COLO668 (cell line): ENCODE results near the gene ARHGAP26.
"Not testable (repeated sequence)": the region's sequence is repeated elsewhere in the genome, so short reads cannot be mapped to it uniquely, and the experiment has no call there.

Experiments used
- DNase-seq: peaks from one replicate; lab custom pipeline; 2025; ENCODE audit not compliant: unreplicated experiment; lab: John Stamatoyannopoulos, UW

The ARHGAP26 gene

DNA sequence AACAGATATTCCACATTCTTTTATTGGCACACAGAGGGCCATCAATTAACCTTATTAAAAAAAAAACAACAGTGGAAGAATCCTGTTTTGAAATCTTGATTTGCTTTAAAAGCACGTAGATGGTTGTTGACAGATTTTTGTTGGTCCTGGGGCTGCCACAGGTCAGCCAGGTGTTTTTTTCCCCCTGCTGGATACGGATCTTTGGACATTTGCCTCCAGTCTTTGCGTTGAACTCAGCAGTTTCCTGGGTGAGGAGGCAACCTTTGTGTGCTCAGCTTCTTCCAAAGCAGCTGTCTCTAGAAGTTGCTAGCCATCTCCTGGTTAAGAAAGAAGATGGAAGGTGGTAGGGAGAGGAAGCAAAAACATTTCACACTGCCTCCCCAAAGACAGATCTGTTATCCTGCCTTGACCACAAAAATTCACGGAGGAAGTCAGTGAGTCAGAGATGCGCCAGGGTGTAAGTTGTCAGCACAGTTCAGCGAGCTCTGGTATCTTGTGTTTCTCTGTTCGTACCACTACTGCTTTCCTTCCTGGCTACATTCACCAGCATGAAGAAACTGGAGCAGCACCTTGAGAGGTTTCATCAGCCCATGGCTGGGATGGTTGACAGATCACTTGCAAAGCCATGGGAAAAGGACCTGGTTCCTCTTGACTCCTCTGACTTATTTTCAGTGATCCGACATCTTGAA is 207.3 kb downstream of the ARHGAP26 start:
- DNase-seq = no peak

DNA sequence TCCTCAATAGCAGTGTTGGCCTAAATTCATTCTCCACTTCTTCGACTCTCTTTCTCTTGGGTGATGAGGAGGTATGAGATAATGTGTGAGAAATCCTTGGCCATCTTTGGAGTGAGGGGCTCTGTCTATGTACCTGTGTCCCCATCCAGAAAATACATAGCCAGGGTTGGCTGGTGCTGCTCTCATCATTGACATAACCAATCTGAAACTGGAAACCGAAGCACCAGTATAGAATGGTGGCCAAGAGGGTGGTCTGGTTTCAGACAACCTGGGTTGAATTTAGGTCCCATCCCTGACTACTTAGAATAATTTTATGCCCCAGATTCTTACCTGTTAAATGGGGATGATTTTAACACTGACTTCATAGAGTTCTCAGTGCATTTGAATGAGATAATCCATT is 208.1 kb downstream of the ARHGAP26 start:
- no peak for DNase-seq

DNA sequence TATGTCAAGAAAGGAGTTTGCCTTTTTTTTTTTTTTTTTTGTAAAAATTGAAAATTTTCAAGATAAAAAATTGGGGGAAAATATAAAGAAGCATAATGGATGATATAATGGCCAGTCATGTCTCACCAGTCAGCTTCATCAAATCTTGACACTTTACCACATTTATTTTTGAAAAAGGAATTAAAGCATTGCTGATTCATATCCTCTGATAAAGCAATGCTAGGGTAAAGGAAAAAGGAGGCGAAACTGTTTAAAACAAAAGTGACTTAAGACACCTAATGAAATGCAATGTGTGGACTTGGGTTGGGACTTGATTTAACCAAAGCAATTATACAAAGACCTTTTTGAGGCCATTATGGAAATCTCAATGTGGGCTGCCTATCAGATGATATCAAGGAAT is 208.5 kb downstream of the ARHGAP26 start:
- DNase-seq = no peak

DNA sequence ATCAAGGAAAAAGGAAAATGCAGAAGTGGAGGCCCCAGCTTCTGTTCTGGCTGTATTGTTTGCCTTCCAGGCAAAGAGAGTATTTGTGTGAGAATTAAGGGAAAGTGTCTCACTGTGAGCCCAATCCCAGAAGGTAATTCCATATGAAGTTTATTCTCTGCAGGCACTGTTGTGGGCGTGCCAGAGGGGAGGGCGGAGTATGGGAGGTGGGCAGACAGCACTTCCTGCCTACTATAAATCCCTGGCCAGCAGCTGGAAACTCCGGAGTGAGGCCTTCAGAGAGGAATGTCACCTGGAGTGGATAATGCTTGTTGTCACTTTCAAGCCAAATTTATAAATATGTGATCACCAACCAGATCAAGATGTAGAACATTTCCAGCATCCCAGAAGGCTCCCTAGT is 209.5 kb downstream of the ARHGAP26 start:
- DNase-seq = peak; percentile 4

DNA sequence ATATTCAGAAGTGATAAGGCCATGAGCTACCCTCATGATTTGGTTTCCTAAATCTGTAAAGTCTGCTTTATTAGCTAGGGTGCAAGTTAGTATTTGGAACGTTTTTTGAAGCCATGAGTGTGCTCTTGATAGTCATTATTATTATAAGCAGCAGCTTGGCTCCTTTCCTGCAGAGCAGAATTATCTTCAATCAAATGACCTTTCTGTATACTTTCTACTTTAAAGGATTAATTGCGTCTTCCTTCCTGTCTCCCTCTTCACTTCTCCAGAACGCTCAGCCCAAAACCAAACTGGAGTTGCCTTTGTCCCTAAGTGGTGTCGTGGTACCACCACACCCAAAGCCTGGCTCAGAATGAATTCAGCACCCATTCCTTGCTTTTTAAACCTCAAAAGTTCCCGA is 211.3 kb downstream of the ARHGAP26 start:
- no peak for DNase-seq

DNA sequence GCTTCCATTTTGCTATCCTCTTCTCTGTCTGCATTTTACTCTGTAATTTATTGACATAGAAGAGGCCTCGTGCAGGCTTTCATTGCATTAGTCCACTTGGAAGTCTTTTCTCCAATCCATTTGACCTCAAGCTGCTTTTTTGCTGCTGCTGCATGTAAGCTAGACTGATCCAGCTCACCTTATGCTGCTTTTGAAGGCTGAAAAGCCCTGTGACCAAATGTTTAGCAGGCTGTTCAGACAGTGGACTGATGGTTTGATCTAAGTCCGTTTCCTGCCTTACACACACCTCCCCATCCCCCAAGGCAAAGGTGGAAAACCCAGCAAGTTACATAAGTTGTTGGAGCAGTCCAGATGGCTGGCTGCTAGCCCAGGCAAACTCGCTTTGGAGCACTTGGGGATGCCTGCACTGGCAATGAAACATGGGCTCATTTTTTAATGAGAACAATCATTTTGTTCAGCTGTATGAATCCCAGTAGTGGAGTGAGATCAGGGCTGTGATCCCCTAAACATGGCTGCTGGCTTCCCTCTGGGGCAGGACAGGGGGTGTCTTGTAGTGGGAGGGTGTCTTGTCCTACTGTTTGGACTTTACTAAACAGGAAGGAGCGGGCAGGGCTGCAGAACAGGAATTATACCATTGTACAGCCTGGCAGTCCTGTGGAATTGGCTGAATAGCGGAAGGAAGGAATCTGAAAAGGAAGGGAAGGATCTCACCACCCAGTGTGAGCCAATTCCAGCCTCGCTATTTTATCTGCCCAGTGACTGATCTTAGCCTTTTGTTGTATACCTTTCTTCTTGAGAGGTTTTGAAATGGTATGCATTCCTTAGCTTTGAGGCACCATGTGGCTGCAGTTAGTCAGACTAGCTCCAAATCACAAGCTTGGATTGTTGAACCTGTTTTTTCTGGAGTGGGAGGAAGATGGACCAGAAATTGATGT is 212.0 kb downstream of the ARHGAP26 start:
- DNase-seq = no peak

DNA sequence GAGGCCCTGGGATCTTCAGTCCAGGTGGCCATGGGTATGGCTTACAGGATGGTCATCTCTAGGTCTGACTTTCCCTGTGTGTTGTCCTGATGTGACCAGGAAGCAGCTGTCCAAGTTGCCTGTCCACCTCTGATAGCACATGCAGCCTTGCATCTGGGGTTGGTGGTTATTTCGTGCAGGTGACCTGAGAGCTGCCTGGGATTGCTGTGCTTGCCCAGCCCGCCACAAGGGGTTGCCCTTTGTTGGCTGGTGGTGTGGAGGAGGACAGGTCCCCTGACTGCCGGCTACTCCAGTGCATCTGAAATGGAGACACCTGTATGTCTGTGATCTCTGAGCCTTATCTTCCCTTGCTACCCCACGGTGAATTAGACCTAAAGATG is 212.6 kb downstream of the ARHGAP26 start:
- no peak for DNase-seq

DNA sequence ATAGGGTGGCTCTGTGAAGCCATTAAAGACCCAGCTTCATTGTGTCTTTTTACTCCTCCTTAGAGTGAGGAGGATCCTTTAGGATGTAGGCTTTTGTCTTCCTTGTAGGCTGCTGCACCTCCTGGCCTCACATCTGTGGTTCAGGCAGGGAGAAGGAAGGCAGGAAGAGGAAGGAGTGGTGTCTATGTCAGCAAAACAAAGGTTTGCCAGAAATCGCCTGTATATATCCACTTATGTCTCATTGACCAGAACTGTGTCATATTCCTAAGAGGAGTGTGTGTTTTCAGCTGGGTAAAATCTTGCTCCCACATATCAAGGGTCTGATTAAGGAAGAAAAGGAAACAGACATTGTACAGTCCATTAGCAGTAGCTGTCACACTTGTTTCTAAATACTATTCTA is 213.8 kb downstream of the ARHGAP26 start:
- no peak for DNase-seq

DNA sequence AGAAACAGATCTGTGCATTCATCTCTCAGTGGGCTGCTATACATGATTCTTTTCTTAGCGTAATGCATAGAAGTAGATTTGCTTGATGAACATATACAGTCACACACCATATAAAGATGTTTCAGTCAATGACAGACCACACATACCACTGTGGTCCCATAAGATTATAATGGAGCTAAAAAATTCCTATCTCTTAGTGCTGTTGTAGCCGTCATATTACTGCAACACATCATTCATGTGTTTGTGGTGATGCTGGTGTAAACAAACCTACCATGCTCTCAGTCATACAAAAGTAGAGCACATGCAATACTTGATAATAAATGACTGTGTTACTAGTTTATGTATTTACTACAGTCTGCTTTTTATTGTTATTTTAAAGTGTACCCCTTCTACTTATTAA is 214.3 kb downstream of the ARHGAP26 start:
- DNase-seq = no peak

DNA sequence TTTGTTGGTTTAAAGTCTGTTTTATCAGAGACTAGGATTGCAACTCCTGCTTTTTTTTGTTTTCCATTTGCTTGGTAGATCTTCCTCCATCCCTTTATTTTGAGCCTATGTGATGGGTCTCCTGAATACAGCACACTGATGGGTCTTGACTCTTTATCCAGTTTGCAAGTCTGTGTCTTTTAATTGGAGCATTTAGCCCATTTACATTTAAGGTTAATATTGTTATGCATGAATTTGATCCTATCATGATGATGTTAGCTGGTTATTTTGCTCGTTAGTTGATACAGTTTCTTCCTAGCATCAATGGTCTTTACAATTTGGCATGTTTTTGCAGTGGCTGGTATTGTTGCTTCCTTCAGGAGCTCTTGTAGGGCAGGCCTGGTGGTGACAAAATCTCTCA is 219.1 kb downstream of the ARHGAP26 start:
- DNase-seq = not testable (repeated sequence)

DNA sequence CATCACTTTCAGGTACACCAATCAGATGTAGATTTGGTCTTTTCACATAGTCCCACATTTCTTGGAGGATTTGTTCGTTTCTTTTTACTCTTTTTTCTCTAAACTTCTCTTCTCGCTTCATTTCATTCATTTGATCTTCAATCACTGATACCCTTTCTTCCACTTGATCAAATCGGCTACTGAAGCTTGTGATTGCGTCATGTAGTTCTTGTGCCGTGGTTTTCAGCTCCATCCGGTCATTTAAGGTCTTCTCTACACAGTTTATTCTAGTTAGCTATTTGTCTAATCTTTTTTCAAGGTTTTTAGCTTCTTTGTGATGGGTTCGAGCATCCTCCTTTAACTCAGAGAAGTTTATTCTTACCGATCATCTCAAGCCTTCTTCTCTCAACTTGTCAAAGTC is 219.9 kb downstream of the ARHGAP26 start:
- DNase-seq = not testable (repeated sequence)

DNA sequence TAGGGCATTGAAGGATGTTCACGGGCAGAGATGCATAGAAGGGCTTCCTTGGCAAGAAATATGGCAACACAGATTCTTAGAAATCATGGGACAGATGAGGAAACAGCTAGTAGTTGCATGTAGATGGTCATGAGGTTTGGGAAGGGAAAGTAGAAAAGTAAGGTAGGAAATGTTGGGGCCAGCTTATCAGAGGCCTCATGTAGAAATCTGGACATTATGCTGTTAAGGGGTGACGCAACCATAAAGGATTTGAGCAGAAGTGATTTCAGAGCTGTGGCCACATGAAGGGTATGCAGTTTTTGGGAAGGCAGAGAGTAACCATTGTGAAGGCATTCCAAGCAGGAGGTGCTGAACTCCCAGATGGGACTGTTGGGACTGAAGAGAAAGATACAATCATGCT is 224.0 kb downstream of the ARHGAP26 start:
- DNase-seq = no peak

DNA sequence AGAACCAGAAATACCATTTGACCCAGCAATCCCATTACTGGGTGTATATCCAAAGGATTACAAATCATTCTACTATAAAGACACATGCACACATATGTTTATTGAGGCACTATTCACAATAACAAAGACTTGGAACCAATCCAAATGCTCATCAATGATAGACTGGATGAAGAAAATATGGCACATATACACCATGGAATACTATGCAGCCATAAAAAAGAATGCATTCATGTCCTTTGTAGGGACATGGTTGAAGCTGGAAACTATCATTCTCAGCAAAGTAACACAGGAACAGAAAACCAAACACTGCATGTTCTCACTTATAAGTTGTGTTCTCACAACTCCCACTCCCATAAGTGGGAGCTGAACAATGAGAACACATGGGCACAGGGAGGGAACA is 225.4 kb downstream of the ARHGAP26 start:
- DNase-seq = not testable (repeated sequence)

DNA sequence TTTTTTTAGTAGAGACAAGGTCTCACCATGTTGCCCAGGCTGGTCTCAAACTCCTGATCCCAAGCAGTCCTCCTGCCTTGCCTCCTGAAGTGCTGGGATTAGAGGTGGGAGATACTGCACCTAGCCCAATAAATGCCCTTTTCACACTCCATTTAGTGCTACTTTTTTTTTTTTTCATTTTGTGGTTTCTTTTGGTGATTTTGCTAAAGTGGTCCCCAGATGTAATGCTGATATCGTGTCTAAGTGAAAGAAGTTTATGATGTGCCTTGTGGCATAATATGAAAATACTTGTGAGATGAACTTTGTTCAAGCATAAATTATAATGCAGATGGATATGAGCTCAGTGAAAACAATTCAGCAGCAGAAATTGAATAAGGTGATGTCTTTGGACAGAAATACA is 227.4 kb downstream of the ARHGAP26 start:
- DNase-seq = no peak

DNA sequence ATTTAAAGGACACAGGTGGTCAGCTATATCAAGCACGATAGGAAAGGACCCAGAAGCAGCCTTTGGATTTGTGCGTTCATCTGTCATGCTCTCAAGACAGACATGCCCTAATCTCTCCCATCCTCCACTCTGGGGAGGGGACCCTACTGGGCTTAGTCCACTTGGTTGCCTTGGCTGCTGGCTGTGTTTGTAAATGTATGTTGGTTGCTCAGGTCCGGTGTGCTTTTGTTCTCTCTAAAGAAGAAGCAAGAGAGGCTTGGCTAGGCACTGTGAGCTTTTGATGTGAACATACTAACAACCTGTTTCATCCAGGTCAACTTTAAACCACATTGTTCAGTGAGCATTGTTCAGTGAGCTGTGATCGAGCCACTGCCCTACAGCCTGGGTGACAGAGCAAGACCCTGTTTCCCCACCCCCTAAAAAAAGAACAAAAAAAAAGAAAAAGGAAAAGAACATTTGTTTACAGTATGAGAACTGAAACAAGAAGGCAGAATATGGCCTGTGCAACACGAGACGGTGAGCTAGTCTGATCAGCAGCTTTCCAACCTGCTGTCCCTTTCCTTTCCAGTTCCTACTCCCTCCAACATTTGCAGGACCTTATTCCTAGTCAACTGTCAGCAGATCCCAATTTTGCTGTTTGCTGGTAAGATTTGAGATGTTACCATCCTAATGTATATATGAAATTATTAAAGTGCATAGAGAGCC is 228.3 kb downstream of the ARHGAP26 start:
- DNase-seq = no peak

DNA sequence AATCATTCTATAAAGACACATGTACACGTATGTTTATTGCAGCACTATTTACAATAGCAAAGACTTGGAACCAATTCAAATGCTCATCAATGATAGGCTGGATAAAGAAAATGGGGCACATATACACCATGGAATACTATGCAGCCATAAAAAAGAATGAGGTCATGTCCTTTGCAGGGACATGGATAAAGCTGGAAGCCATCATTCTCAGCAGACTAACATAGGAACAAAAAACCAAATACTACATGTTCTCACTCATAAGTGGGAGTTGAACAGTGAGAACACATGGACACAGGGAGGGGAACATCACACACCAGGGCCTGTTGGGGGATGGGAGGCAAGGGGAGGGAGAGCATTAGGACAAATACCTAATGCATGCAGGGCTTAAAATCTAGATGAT is 230.4 kb downstream of the ARHGAP26 start:
- not testable (repeated sequence) for DNase-seq

DNA sequence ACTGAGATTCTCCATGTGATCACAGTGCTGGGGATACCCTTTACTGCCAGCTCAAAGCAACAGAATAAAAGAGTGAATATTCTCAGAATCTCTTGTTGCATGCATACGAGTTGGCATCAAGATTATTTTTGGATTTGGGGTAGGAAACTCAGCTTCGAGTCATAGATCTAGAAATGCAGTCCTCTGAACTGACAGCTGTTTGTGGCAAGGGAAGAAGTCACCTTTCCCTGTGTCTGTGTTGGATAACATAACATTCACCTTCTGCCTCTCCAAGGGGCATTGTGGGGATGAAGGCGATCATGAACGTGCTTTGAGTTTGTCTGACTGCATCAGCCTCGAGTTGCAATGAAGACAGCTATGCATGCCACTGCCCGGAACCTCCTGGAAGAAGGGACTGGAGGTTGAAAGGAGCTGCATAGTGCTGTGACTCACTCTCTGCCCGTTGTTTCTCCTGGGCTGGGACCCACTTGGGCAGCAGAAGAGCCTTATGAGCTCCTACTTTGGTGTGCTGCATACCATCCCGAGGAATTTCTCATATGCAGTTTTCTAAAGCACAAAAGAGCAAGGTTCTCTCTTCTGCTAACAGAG is 231.7 kb downstream of the ARHGAP26 start:
- no peak for DNase-seq

DNA sequence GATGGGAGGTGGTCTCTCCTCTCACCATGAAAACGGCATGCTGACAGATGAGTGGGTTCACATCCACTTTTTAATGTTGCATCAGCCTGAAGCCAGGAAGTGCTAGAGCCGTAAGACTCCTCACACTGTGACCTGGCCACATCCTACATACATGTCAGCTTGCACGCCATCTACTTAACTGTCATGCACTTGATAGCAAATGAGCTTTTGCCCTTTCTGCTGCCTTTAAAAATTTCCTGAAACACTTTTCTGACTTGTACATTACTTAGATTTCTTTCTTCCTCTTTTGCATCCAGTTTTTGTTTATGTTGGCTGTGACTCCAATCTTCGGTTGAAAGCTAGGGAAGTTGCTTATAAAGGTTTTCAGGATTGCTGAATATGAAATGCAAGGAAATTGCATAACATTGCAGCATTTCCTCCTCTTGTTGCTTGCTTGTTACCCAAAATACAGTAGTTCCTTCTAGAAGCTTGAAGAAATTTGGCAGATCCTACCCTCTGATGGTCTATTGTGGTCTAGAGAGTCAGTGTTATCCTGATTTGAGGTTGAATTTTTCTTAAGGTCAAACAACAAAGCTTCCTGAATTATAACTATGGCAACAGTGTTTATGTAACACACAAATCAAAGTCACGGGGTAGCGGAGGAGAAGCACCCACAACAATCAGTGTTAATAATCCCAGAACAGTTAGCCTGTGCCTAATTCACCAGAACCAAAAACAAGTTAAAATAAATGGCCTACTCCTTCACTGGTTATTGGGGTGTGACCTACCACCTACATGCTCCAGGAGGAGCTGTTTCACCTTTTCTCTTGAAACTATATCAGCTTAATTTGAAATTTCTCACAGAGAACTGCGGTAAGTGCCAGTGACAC is 232.5 kb downstream of the ARHGAP26 start:
- no peak for DNase-seq

DNA sequence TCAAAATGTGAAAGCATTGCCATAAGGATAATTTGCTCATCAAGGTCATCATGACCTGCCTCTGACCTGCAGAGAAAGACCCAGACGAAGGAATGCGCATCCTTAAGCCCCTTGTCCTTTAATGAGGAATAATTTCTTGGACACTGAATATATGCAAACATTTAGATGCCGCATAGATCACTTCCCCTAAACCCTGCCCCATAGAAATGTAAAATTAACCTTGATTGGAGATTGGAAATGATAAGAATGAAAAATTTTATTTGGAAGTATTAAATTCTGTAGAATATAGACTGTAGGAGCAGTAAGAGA is 233.1 kb downstream of the ARHGAP26 start:
- no peak for DNase-seq

DNA sequence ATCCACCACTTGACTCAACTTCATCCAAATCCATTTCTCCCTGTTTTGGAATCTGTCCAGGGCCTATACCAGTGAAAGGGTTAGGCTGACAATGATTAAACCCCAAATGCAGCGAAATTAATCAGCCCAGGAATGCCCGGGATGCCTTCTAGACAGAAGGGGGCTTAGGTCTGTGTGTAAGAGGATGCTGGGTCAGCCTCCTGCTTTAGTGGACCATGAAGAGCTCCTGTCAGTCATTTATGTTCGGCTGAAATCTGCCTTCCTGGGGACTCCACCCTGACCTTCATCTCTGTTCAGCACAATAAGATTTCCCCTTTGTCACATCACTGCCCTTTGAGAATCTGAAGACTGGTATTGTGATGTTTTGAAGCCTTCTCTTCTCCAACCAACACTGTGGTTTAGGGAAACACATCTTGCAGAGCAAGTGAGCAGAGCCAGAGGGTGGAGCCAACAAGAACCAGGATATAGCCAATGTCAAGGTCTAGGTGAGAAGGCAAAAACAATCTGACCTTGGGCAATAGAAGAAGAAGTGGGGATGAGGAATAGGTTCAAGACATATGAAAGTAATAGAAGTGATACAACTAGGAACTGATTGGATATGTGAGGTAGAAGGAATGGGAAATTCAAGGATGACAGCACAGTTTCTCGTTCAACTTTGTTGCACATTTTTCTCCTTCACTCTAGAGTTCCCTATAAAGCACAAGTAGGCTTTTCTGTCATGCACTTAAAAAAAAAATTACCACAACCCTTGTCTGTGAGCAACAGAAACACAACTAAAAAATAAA is 234.4 kb downstream of the ARHGAP26 start:
- DNase-seq = no peak
